HCT116 (cell line): ENCODE data around the gene EIF3J. TPM values are rescaled to one million over a fixed set of nuclear protein-coding genes. Genes with fewer than 3 reads are reported as not detected.

Source experiments
- ATAC-seq: fragments of 200-7000 bp; cut with Tn5 transposase; 2 replicates; pipeline ENCODE4 v1.9.1; 2020; ENCODE audit warnings: mild to moderate bottlenecking, moderate library complexity
- BruUV-seq: library from RNA; stranded (reverse); fragments of 400-500 nt; replicated peaks from 2 replicates; lab custom pipeline; 2021; lab: Mats Ljungman, UMichigan
- CTCF ChIA-PET: fragments of 300-600 bp; sonication (Branson Sonifier 250); formaldehyde crosslinking; loops from one replicate; lab custom pipeline; 2021; ENCODE audit warnings: antibody characterized with exemption; lab: Charles Lee
- POLR2A ChIA-PET: fragments of 300-600, 350-600 bp; sonication (Branson Sonifier 250); formaldehyde crosslinking; loops from one replicate; lab custom pipeline; 2021; ENCODE audit warnings: antibody characterized with exemption; lab: Charles Lee
- RAD21 ChIA-PET, 2 experiments: fragments of 300-600 bp; sonication (Branson Sonifier 250); formaldehyde crosslinking; loops; one replicate each; lab custom pipeline; 2023; ENCODE audit warnings: low total read pairs in 2 of 2; ENCODE audit not compliant: uncharacterized antibody in 2 of 2, unreplicated experiment in 2 of 2, low non-redundant PET in 1 of 2; lab: Charles Lee
- DNase-seq: peaks from one replicate; pipeline ENCODE4 v3.0.0-alpha.2; 2010; ENCODE audit warnings: low read depth, low spot score
- H2AFZ ChIP-seq: fragments of 200-600 bp; shearing (Covaris generic), sonication (generic); 2 replicates; pipeline ENCODE4 v1.6.1; 2017; ENCODE audit warnings: low read depth, mixed run types, mixed read lengths, antibody characterized with exemption, low read length; ENCODE audit not compliant: poor library complexity, severe bottlenecking
- H3K27ac ChIP-seq: 2 replicates; pipeline ENCODE4 v1.5.1; 2012; ENCODE audit warnings: low read depth, low read length
- H3K27me3 ChIP-seq: fragments of 200-600 bp; sonication (generic); 2 replicates; pipeline ENCODE4 v1.6.1; 2016; ENCODE audit warnings: mixed run types, low read length, mixed read lengths; ENCODE audit not compliant: insufficient read depth
- H3K36me3 ChIP-seq, 2 experiments: fragments of 200-500 bp in 1 of 2; fragments of 200-600 bp in 1 of 2; sonication (Bioruptor generic) in 1 of 2; sonication (generic) in 1 of 2; 2 replicates each; pipeline versions ENCODE4 v1.5.1 to v1.6.1; 2014 to 2016; ENCODE audit warnings: low read length in 2 of 2, inconsistent platforms in 1 of 2, mixed read lengths in 1 of 2, mixed run types in 1 of 2; ENCODE audit not compliant: insufficient read depth in 2 of 2, control insufficient read depth in 1 of 2
- H3K4me1 ChIP-seq, 2 experiments: fragments of 200-600 bp in 1 of 2; sonication (generic) in 1 of 2; 2 replicates each; pipeline versions ENCODE4 v1.5.1 to v1.6.1; 2012 to 2017; ENCODE audit warnings: low read length in 2 of 2, inconsistent platforms in 1 of 2, mild to moderate bottlenecking in 1 of 2, mixed read lengths in 1 of 2, mixed run types in 1 of 2, moderate library complexity in 1 of 2; ENCODE audit not compliant: insufficient read depth in 2 of 2, control insufficient read depth in 1 of 2
- H3K4me2 ChIP-seq: fragments of 200-600 bp; sonication (generic); 2 replicates; pipeline ENCODE4 v1.6.1; 2017; ENCODE audit warnings: mixed run types, low read length, mixed read lengths
- H3K4me3 ChIP-seq, 2 experiments: fragments of 200-600 bp in 1 of 2; sonication (generic) in 1 of 2; replicated peaks in 1 of 2; 2 replicates each; pipeline ENCODE4 v1.5.1; 2011 to 2016; ENCODE audit warnings: low read length in 2 of 2, control low read depth in 1 of 2, low read depth in 1 of 2, mild to moderate bottlenecking in 1 of 2, mixed read lengths in 1 of 2, mixed run types in 1 of 2
- H3K79me2 ChIP-seq: fragments of 200-600 bp; sonication (generic); 2 replicates; pipeline ENCODE4 v1.6.1; 2017; ENCODE audit warnings: mild to moderate bottlenecking, mixed run types, low read length, moderate library complexity, mixed read lengths; ENCODE audit not compliant: insufficient read depth
- H3K9ac ChIP-seq: fragments of 200-600 bp; sonication (generic); 2 replicates; pipeline ENCODE4 v1.6.1; 2016; ENCODE audit warnings: low read length, mixed read lengths
- H3K9me2 ChIP-seq: fragments of 200-600 bp; sonication (generic), shearing (Covaris generic); 2 replicates; pipeline ENCODE4 v1.6.1; 2017; ENCODE audit warnings: mixed run types, mild to moderate bottlenecking, moderate library complexity; ENCODE audit not compliant: insufficient read depth
- H3K9me3 ChIP-seq, 2 experiments: fragments of 200-500 bp in 1 of 2; fragments of 200-600 bp in 1 of 2; sonication (Bioruptor generic) in 1 of 2; sonication (generic) in 1 of 2; 2 replicates each; pipeline ENCODE4 v1.6.1; 2014 to 2017; ENCODE audit warnings: low read length in 2 of 2, mixed read lengths in 2 of 2, inconsistent platforms in 1 of 2, low read depth in 1 of 2, mild to moderate bottlenecking in 1 of 2, mixed run types in 1 of 2, moderate library complexity in 1 of 2; ENCODE audit not compliant: control insufficient read depth in 1 of 2, insufficient read depth in 1 of 2
- H4K20me1 ChIP-seq: fragments of 200-600 bp; sonication (generic), shearing (Covaris generic); 2 replicates; pipeline ENCODE4 v1.6.1; 2017; ENCODE audit warnings: mixed run types, mild to moderate bottlenecking, moderate library complexity; ENCODE audit not compliant: insufficient read depth
- CBX3 ChIP-seq: IDR thresholded peaks from 2 replicates; pipeline ENCODE4 v1.6.1; 2012; ENCODE audit warnings: low read depth
- EGR1 ChIP-seq: IDR thresholded peaks from 2 replicates; pipeline ENCODE4 v1.6.1; 2012; ENCODE audit warnings: low read depth
- EZH2 ChIP-seq: fragments of 200-600 bp; sonication (generic); IDR thresholded peaks from 2 replicates; pipeline ENCODE4 v1.6.1; 2017; ENCODE audit warnings: antibody characterized with exemption, mixed run types
- EZH2phosphoT487 ChIP-seq: fragments of 200-600 bp; IDR thresholded peaks from 2 replicates; pipeline ENCODE4 v1.6.1; 2018; ENCODE audit warnings: antibody characterized with exemption, borderline replicate concordance
- FOSL1 ChIP-seq: IDR thresholded peaks from 2 replicates; pipeline ENCODE4 v1.6.1; 2012; ENCODE audit warnings: low read depth
- JUND ChIP-seq: IDR thresholded peaks from 2 replicates; pipeline ENCODE4 v1.6.1; 2012
- POLR2A ChIP-seq: IDR thresholded peaks from 2 replicates; pipeline ENCODE4 v1.7.0; 2011; ENCODE audit warnings: borderline replicate concordance; ENCODE audit not compliant: insufficient read depth, insufficient read length; ENCODE audit errors: extremely low read depth
- POLR2AphosphoS5 ChIP-seq: IDR thresholded peaks from 2 replicates; pipeline ENCODE4 v1.6.1; 2011; ENCODE audit warnings: mild to moderate bottlenecking, low read depth, low read length, moderate library complexity
- RAD21 ChIP-seq: IDR thresholded peaks from 2 replicates; pipeline ENCODE4 v1.6.1; 2012; ENCODE audit warnings: low read depth, mild to moderate bottlenecking
- SIN3A ChIP-seq: IDR thresholded peaks from 2 replicates; pipeline ENCODE4 v1.6.1; 2012; ENCODE audit warnings: low read depth
- SP1 ChIP-seq: IDR thresholded peaks from 2 replicates; pipeline ENCODE4 v1.6.1; 2012; ENCODE audit warnings: low read depth
- SRF ChIP-seq: IDR thresholded peaks from 2 replicates; pipeline ENCODE4 v1.6.1; 2012; ENCODE audit warnings: low read depth
- TCF7L2 ChIP-seq: IDR thresholded peaks from 2 replicates; pipeline ENCODE4 v1.7.0; 2011; ENCODE audit warnings: borderline replicate concordance, inconsistent platforms; ENCODE audit not compliant: insufficient read depth, insufficient read length; ENCODE audit errors: extremely low read depth
- YY1 ChIP-seq: IDR thresholded peaks from 2 replicates; pipeline ENCODE4 v1.6.1; 2011; ENCODE audit warnings: low read length, low read depth, moderate library complexity, mild to moderate bottlenecking; ENCODE audit not compliant: insufficient replicate concordance; ENCODE audit errors: extremely low read depth
- intact Hi-C: fragments of 100-400 bp; cut with micrococcal nuclease; formaldehyde crosslinking; loops from 2 replicates; pipeline ENCODE4 v1.10.0; 2022
- total RNA-seq: library from RNA; stranded (reverse); gene quantifications from one replicate; pipeline ENCODE4 v1.2.1, GENCODE V29; 2021; ENCODE audit not compliant: unreplicated experiment
- TF ChIP-seq, protein P1 (sequence below): IDR thresholded peaks from 2 replicates; pipeline ENCODE4 v1.6.1; 2011; ENCODE audit warnings: mild to moderate bottlenecking, low read length, moderate library complexity; ENCODE audit not compliant: insufficient replicate concordance; ENCODE audit errors: extremely low read depth
- TF ChIP-seq, protein P2 (sequence below): IDR thresholded peaks from 2 replicates; pipeline ENCODE4 v1.6.1; 2012
- TF ChIP-seq, protein P3 (sequence below): IDR thresholded peaks from 2 replicates; pipeline ENCODE4 v1.6.1; 2012; ENCODE audit warnings: low read depth
- TF ChIP-seq, protein P4 (sequence below), 3 experiments: fragments of 200-600 bp in 1 of 3; sonication (generic) in 1 of 3; IDR thresholded peaks in 2 of 3; conservative IDR thresholded peaks in 1 of 3; 2 replicates each; pipeline ENCODE4 v1.5.1; 2012 to 2017; ENCODE audit warnings: low read depth in 2 of 3, low read length in 2 of 3, antibody characterized with exemption in 1 of 3, borderline replicate concordance in 1 of 3, control low read depth in 1 of 3, mild to moderate bottlenecking in 1 of 3, mixed read lengths in 1 of 3, mixed run types in 1 of 3, moderate library complexity in 1 of 3; ENCODE audit not compliant: insufficient read depth in 1 of 3

The EIF3J gene
- total RNA-seq, 1 experiment from 2014 or later: 68.6 TPM

DNA sequence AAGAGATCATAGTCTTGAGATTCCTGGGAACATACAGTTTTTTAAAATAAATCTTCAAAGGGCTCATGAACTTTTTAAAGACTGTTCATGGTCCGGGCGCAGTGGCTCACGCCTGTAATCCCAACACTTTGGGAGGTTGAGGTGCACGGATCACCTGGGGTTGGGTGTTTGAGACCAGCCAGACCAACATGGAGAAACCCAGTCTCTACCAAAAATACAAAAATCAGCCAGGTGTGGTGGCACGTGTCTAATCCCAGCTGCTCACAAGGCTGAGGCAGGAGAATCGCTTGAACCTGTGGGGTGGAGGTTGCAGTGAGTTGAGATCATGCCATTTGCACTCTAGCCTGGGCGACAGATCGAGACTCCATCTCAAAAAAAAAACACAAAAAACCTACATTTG is 41.4 kb upstream of the EIF3J start:
- TF ChIP-seq SP1: no peak
- no peak for TF ChIP-seq EZH2phosphoT487
- no peak for TF ChIP-seq TCF7L2
- no peak for TF ChIP-seq JUND
- TF ChIP-seq YY1: no peak
- no peak for TF ChIP-seq RAD21
- TF ChIP-seq, protein P1, sequence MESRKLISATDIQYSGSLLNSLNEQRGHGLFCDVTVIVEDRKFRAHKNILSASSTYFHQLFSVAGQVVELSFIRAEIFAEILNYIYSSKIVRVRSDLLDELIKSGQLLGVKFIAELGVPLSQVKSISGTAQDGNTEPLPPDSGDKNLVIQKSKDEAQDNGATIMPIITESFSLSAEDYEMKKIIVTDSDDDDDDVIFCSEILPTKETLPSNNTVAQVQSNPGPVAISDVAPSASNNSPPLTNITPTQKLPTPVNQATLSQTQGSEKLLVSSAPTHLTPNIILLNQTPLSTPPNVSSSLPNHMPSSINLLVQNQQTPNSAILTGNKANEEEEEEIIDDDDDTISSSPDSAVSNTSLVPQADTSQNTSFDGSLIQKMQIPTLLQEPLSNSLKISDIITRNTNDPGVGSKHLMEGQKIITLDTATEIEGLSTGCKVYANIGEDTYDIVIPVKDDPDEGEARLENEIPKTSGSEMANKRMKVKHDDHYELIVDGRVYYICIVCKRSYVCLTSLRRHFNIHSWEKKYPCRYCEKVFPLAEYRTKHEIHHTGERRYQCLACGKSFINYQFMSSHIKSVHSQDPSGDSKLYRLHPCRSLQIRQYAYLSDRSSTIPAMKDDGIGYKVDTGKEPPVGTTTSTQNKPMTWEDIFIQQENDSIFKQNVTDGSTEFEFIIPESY: no peak
- TF ChIP-seq POLR2AphosphoS5: no peak
- no peak for TF ChIP-seq SRF
- TF ChIP-seq, protein P2, sequence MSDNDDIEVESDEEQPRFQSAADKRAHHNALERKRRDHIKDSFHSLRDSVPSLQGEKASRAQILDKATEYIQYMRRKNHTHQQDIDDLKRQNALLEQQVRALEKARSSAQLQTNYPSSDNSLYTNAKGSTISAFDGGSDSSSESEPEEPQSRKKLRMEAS: no peak
- TF ChIP-seq, protein P3, sequence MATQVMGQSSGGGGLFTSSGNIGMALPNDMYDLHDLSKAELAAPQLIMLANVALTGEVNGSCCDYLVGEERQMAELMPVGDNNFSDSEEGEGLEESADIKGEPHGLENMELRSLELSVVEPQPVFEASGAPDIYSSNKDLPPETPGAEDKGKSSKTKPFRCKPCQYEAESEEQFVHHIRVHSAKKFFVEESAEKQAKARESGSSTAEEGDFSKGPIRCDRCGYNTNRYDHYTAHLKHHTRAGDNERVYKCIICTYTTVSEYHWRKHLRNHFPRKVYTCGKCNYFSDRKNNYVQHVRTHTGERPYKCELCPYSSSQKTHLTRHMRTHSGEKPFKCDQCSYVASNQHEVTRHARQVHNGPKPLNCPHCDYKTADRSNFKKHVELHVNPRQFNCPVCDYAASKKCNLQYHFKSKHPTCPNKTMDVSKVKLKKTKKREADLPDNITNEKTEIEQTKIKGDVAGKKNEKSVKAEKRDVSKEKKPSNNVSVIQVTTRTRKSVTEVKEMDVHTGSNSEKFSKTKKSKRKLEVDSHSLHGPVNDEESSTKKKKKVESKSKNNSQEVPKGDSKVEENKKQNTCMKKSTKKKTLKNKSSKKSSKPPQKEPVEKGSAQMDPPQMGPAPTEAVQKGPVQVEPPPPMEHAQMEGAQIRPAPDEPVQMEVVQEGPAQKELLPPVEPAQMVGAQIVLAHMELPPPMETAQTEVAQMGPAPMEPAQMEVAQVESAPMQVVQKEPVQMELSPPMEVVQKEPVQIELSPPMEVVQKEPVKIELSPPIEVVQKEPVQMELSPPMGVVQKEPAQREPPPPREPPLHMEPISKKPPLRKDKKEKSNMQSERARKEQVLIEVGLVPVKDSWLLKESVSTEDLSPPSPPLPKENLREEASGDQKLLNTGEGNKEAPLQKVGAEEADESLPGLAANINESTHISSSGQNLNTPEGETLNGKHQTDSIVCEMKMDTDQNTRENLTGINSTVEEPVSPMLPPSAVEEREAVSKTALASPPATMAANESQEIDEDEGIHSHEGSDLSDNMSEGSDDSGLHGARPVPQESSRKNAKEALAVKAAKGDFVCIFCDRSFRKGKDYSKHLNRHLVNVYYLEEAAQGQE: no peak
- no peak for TF ChIP-seq SIN3A
- no peak for TF ChIP-seq EGR1
- TF ChIP-seq FOSL1: no peak
- TF ChIP-seq POLR2A: no peak
- TF ChIP-seq, protein P4, sequence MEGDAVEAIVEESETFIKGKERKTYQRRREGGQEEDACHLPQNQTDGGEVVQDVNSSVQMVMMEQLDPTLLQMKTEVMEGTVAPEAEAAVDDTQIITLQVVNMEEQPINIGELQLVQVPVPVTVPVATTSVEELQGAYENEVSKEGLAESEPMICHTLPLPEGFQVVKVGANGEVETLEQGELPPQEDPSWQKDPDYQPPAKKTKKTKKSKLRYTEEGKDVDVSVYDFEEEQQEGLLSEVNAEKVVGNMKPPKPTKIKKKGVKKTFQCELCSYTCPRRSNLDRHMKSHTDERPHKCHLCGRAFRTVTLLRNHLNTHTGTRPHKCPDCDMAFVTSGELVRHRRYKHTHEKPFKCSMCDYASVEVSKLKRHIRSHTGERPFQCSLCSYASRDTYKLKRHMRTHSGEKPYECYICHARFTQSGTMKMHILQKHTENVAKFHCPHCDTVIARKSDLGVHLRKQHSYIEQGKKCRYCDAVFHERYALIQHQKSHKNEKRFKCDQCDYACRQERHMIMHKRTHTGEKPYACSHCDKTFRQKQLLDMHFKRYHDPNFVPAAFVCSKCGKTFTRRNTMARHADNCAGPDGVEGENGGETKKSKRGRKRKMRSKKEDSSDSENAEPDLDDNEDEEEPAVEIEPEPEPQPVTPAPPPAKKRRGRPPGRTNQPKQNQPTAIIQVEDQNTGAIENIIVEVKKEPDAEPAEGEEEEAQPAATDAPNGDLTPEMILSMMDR (IDR thresholded peaks at IDR 0.05 in 2 of 3, conservative IDR thresholded peaks at IDR 0.05 in 1 of 3; ENCODE audit: borderline replicate concordance in 1 of 3, insufficient read depth in 1 of 3, low read depth in 2 of 3, low read length in 2 of 3): no peak
- TF ChIP-seq CBX3: no peak
- TF ChIP-seq EZH2: no peak
- DNase-seq (no peak), ATAC-seq (no peak)
- ChIA-PET RAD21 (no interaction called here), POLR2A (no interaction called here), CTCF (no interaction called here)
- Histone ChIP-seq H4K20me1 (peaks cover 10% of the 10 kb centered on the region), H2AFZ (no peak overlapping the region), H3K27me3 (no peaks in the 10 kb centered on the region), H3K9me3 (no peaks in the 10 kb centered on the region), H3K79me2 (peaks cover 46% of the 10 kb centered on the region), H3K4me3 (no peak overlapping the region), H3K9ac (no peak overlapping the region), H3K4me1 (no peaks in the 10 kb centered on the region), H3K4me2 (no peak overlapping the region), H3K36me3 (peaks cover 25 to 26% of the 10 kb centered on the region in 2 experiments), H3K27ac (no peak overlapping the region), H3K9me2 (no peaks in the 10 kb centered on the region)
- no TSS peak for BruUV-seq
- intact Hi-C loops: no loop called here
